CD4-positive, alpha-beta memory T cell (primary cell): ENCODE measurements around the gene EDA. TPM values are rescaled to one million over a fixed set of nuclear protein-coding genes. Genes with fewer than 3 reads are reported as not detected.
A peak's percentile ranks its signal among the peaks of the same experiment; 100 is the strongest.

Experiments used
- CTCF ChIA-PET: fragments of 350-600 bp; sonication (Branson Sonifier 250); formaldehyde crosslinking; loops from one replicate; lab custom pipeline; 2021; ENCODE audit warnings: inconsistent platforms; ENCODE audit not compliant: partially characterized antibody; lab: Charles Lee
- POLR2A ChIA-PET: fragments of 350-600 bp; sonication (Branson Sonifier 250); formaldehyde crosslinking; loops from one replicate; lab custom pipeline; 2021; ENCODE audit not compliant: partially characterized antibody; lab: Charles Lee
- DNase-seq, 5 donors: peaks; one replicate each; pipeline versions ENCODE4 v3.0.0 to v3.0.0-alpha.2; 2020 to 2022; ENCODE audit warnings: mixed read lengths in 1 of 5
- H3K27ac ChIP-seq: one replicate; pipeline ENCODE4 v1.7.0; 2013; ENCODE audit warnings: low read depth, low read length
- H3K27me3 ChIP-seq: 2 replicates; pipeline ENCODE4 v1.7.0; 2013; ENCODE audit warnings: mild to moderate bottlenecking, low read length, moderate library complexity; ENCODE audit not compliant: insufficient read depth
- H3K36me3 ChIP-seq: 2 replicates; pipeline ENCODE4 v1.7.0; 2013; ENCODE audit warnings: mild to moderate bottlenecking, low read length, moderate library complexity; ENCODE audit not compliant: insufficient read depth
- H3K4me1 ChIP-seq: 2 replicates; pipeline ENCODE4 v1.7.0; 2013; ENCODE audit warnings: mild to moderate bottlenecking, low read length, moderate library complexity; ENCODE audit not compliant: insufficient read depth
- H3K4me3 ChIP-seq, 2 donors: one replicate each; pipeline ENCODE4 v1.7.0; 2013; ENCODE audit warnings: low read length in 2 of 2, mild to moderate bottlenecking in 1 of 2
- H3K9me3 ChIP-seq, 2 donors: one replicate each; pipeline ENCODE4 v1.7.0; 2013; ENCODE audit warnings: low read length in 2 of 2, control low read depth in 1 of 2; ENCODE audit not compliant: control insufficient read depth in 1 of 2
- H3K27ac Mint-ChIP-seq, 7 donors: one replicate each; pipeline ENCODE4 v1.8.0; 2020 to 2021; ENCODE audit warnings: mixed read lengths in 7 of 7, mild to moderate bottlenecking in 6 of 7, inconsistent platforms in 3 of 7, moderate library complexity in 3 of 7
- H3K27me3 Mint-ChIP-seq, 2 donors: one replicate each; pipeline ENCODE4 v1.8.0; 2020 to 2021; ENCODE audit warnings: mixed read lengths in 2 of 2
- H3K36me3 Mint-ChIP-seq, 2 donors: one replicate each; pipeline ENCODE4 v1.8.0; 2020 to 2021; ENCODE audit warnings: mixed read lengths in 2 of 2, inconsistent platforms in 1 of 2, mild to moderate bottlenecking in 1 of 2
- H3K4me1 Mint-ChIP-seq, 4 donors: one replicate each; pipeline ENCODE4 v1.8.0; 2020 to 2021; ENCODE audit warnings: mixed read lengths in 4 of 4, mild to moderate bottlenecking in 1 of 4
- H3K4me3 Mint-ChIP-seq, 8 donors: one replicate each; pipeline ENCODE4 v1.8.0; 2020 to 2021; ENCODE audit warnings: mixed read lengths in 8 of 8, mild to moderate bottlenecking in 7 of 8, moderate library complexity in 6 of 8, inconsistent platforms in 3 of 8
- H3K9me3 Mint-ChIP-seq, 8 donors: one replicate each; pipeline ENCODE4 v1.8.0; 2020 to 2021; ENCODE audit warnings: mixed read lengths in 8 of 8, mild to moderate bottlenecking in 5 of 8, inconsistent platforms in 3 of 8, moderate library complexity in 1 of 8
- intact Hi-C: fragments of 100-400 bp; cut with micrococcal nuclease; formaldehyde crosslinking; loops from one replicate; pipeline ENCODE4 v1.15.1; 2023
- polyA plus RNA-seq, 2 donors: library from polyadenylated mRNA; unstranded; fragments of 300-500 nt; fragmentation: Illumina TruSeq; gene quantifications; one replicate each; pipeline ENCODE4 v1.2.3, GENCODE V29; 2021
- total RNA-seq, 2 experiments: library from RNA; stranded (reverse); gene quantifications; one replicate each; pipeline ENCODE4 v1.2.3, GENCODE V29; 2021

EDA gene
- total and polyA plus RNA-seq, 4 experiments from 2014 or later: 0.69 to 4.0 (median 2.9) TPM

- H3K27ac ChIP-seq: no peak overlapping the region
- no peaks in the 10 kb centered on the region for H3K9me3 ChIP-seq
- Mint-ChIP-seq H3K4me1 (no peaks in the 10 kb centered on the region), H3K36me3 (no peaks in the 10 kb centered on the region), H3K27me3 (no peaks in the 10 kb centered on the region), H3K27ac (no peak overlapping the region), H3K4me3 (no peak overlapping the region), H3K9me3 (peaks cover 0 to 25% (median 10%) of the 10 kb centered on the region in 8 donors)
- H3K36me3 ChIP-seq: no peaks in the 10 kb centered on the region
- no peaks in the 10 kb centered on the region for H3K27me3 ChIP-seq
- no peak for DNase-seq
- H3K4me3 ChIP-seq: no peak overlapping the region
- intact Hi-C loops: no loop called here
- ChIA-PET CTCF (no interaction called here), POLR2A (no interaction called here)
- H3K4me1 ChIP-seq: no peaks in the 10 kb centered on the region
Observed at GRCh38 chrX:69793260-69793935, 177.5 kb downstream of the EDA start.

- H3K4me1 Mint-ChIP-seq: no peaks in the 10 kb centered on the region
- H3K27ac Mint-ChIP-seq: no peak overlapping the region
- DNase-seq: no peak
Observed at GRCh38 chrX:69795702-69796101, 179.8 kb downstream of the EDA start.

GRCh38 chrX:69807400-69807799 is 191.5 kb downstream of the EDA start:
- Mint-ChIP-seq H3K27ac (peak overlapping the region in 1 of 7 donors; percentile 38), H3K4me1 (peaks cover 3 to 19% (median 7%) of the 10 kb centered on the region in 4 donors), H3K4me3 (no peak overlapping the region), H3K9me3 (peaks cover 0 to 10% (median 1%) of the 10 kb centered on the region in 8 donors), H3K27me3 (no peaks in the 10 kb centered on the region), H3K36me3 (peaks cover 0 to under 1% of the 10 kb centered on the region in 2 donors)
- H3K4me1 ChIP-seq: no peaks in the 10 kb centered on the region
- H3K9me3 ChIP-seq: no peaks in the 10 kb centered on the region
- no peaks in the 10 kb centered on the region for H3K27me3 ChIP-seq
- POLR2A ChIA-PET: no interaction called here
- no peaks in the 10 kb centered on the region for H3K36me3 ChIP-seq
- CTCF ChIA-PET: no interaction called here
- no peak overlapping the region for H3K27ac ChIP-seq
- H3K4me3 ChIP-seq: no peak overlapping the region
- no peak for DNase-seq
- intact Hi-C loops: no loop called here

More at GRCh38 chrX:69795702-69796101, 179.8 kb downstream of the EDA start:
- Mint-ChIP-seq H3K27me3 (no peaks in the 10 kb centered on the region), H3K36me3 (no peaks in the 10 kb centered on the region), H3K4me3 (no peak overlapping the region), H3K9me3 (peaks cover 0 to 25% (median 10%) of the 10 kb centered on the region in 8 donors)
- Histone ChIP-seq H3K27me3 (no peaks in the 10 kb centered on the region), H3K4me1 (no peaks in the 10 kb centered on the region), H3K36me3 (no peaks in the 10 kb centered on the region), H3K27ac (no peak overlapping the region), H3K4me3 (no peak overlapping the region), H3K9me3 (no peaks in the 10 kb centered on the region)
- intact Hi-C loops: no loop called here
- CTCF ChIA-PET: no interaction called here
- POLR2A ChIA-PET: no interaction called here

- Mint-ChIP-seq H3K36me3 (peaks cover 0 to 2% of the 10 kb centered on the region in 2 donors), H3K4me3 (no peak overlapping the region), H3K9me3 (peaks cover 0 to 10% (median 1%) of the 10 kb centered on the region in 8 donors), H3K27ac (no peak overlapping the region), H3K4me1 (peaks cover 3 to 19% (median 7%) of the 10 kb centered on the region in 4 donors), H3K27me3 (no peaks in the 10 kb centered on the region)
- H3K27me3 ChIP-seq: no peaks in the 10 kb centered on the region
- no peaks in the 10 kb centered on the region for H3K9me3 ChIP-seq
- no peak overlapping the region for H3K27ac ChIP-seq
- POLR2A ChIA-PET: no interaction called here
- no peak for DNase-seq
- intact Hi-C loops: no loop called here
- CTCF ChIA-PET: no interaction called here
- H3K36me3 ChIP-seq: no peaks in the 10 kb centered on the region
- no peaks in the 10 kb centered on the region for H3K4me1 ChIP-seq
- H3K4me3 ChIP-seq: no peak overlapping the region
Observed at GRCh38 chrX:69808375-69808774, 192.5 kb downstream of the EDA start.

- Mint-ChIP-seq H3K36me3 (peaks cover 0 to 2% of the 10 kb centered on the region in 2 donors), H3K4me3 (no peak overlapping the region)
- intact Hi-C loops: no loop called here
Observed at GRCh38 chrX:69813677-69814076, 197.8 kb downstream of the EDA start.

GRCh38 chrX:69815063-69815462 is 199.2 kb downstream of the EDA start:
- H3K27me3 Mint-ChIP-seq: no peaks in the 10 kb centered on the region
- H3K36me3 Mint-ChIP-seq: peaks cover 0 to 2% of the 10 kb centered on the region in 2 donors
- H3K4me3 ChIP-seq: no peak overlapping the region
- H3K9me3 Mint-ChIP-seq: peaks cover 0 to 24% (median 8%) of the 10 kb centered on the region in 8 donors
- CTCF ChIA-PET: no interaction called here
- H3K27me3 ChIP-seq: no peaks in the 10 kb centered on the region
- no peaks in the 10 kb centered on the region for H3K36me3 ChIP-seq
- no peak overlapping the region for H3K4me3 Mint-ChIP-seq
- no peak overlapping the region for H3K27ac ChIP-seq
- no peak for DNase-seq
- no peaks in the 10 kb centered on the region for H3K9me3 ChIP-seq
- H3K4me1 ChIP-seq: no peaks in the 10 kb centered on the region
- POLR2A ChIA-PET: no interaction called here
- no peak overlapping the region for H3K27ac Mint-ChIP-seq
- peaks cover 0 to 6% (median 1%) of the 10 kb centered on the region in 4 donors for H3K4me1 Mint-ChIP-seq
- intact Hi-C loops: no loop called here

More at GRCh38 chrX:69813677-69814076, 197.8 kb downstream of the EDA start:
- DNase-seq: no peak
- Mint-ChIP-seq H3K9me3 (peaks cover 0 to 18% (median 7%) of the 10 kb centered on the region in 8 donors), H3K4me1 (peaks cover 0 to 6% (median 1%) of the 10 kb centered on the region in 4 donors), H3K27me3 (no peaks in the 10 kb centered on the region), H3K27ac (no peak overlapping the region)
- ChIA-PET CTCF (no interaction called here), POLR2A (no interaction called here)
- Histone ChIP-seq H3K27me3 (no peaks in the 10 kb centered on the region), H3K27ac (no peak overlapping the region), H3K9me3 (no peaks in the 10 kb centered on the region), H3K36me3 (no peaks in the 10 kb centered on the region), H3K4me3 (no peak overlapping the region), H3K4me1 (no peaks in the 10 kb centered on the region)

- Histone ChIP-seq H3K4me1 (no peaks in the 10 kb centered on the region), H3K36me3 (no peaks in the 10 kb centered on the region), H3K9me3 (no peaks in the 10 kb centered on the region), H3K4me3 (no peak overlapping the region), H3K27me3 (no peaks in the 10 kb centered on the region), H3K27ac (no peak overlapping the region)
- intact Hi-C loops: no loop called here
- Mint-ChIP-seq H3K4me3 (no peak overlapping the region), H3K9me3 (peaks cover 0 to 29% (median 8%) of the 10 kb centered on the region in 8 donors), H3K36me3 (peaks cover 0 to 2% of the 10 kb centered on the region in 2 donors), H3K27ac (no peak overlapping the region), H3K27me3 (no peaks in the 10 kb centered on the region), H3K4me1 (peaks cover 0 to 6% (median 1%) of the 10 kb centered on the region in 4 donors)
- CTCF ChIA-PET: no interaction called here
- DNase-seq: no peak
- POLR2A ChIA-PET: no interaction called here
Observed at GRCh38 chrX:69815519-69815918, 199.6 kb downstream of the EDA start.
